ENCODE results near the gene KRTAP25-1.

The KRTAP25-1 gene

GRCh38 chr21:30248844-30249243, 40.5 kb downstream of the KRTAP25-1 start:
- no peak for DNase-seq (ENCODE audit: low read depth)

GRCh38 chr21:30245061-30245460, 44.3 kb downstream of the KRTAP25-1 start:
- DNase-seq (ENCODE audit: low read depth): no peak

DNA sequence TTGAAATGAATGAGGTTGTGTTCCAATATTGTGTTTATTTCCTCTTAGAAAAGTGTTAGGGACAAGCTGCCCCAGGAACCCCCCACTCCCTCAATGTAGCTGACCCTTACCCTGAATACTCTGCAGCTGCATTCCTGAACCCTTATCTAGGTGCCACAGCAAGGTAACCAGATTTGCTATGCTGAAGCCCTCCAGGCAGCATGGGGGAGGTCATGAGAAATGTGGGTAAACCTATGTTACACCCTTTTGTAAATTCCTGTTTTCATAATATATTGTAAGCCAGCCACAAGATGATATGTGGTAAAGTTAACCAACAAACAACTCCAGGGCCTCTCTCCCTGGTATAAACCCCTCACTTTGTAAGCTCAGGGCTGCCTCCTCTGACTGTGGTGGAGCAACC, 45.6 kb downstream of the KRTAP25-1 start:
- DNase-seq (ENCODE audit: low read depth): no peak

DNA sequence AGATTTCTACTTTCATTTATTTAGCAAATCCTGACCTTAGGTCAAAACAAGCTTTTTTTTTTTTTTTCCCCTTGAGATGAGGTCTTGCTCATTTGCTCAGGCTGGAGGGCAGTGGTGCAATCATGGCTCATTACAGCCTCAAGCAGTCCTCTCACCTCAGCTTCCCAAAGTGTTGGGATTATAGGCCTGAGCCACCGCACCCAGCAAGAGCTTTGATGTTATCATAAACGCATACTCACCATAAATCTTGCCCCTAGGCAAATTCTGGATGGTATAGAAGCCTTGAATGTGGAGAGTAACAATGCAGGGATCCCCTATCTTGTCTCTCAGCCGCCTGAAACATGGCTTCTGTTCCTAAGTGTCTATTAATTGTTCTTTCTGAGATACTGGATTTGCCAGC, 48.7 kb downstream of the KRTAP25-1 start:
- DNase-seq (ENCODE audit: low read depth): no peak

Data from activated T-helper 1 cell treated with Interleukin-2 at 50 U/mL for 16 hours (primary cell).